Activated T-helper 1 cell treated with anti-CD3 and anti-CD28 coated beads, Interleukin-12 subunit alpha, Interleukin-12 subunit beta, Interleukin-2, Interleukin-4 antibody, amounts not matched to agents 30 ng/mL and 10 ng/mL and 1 ng/mL, durations not matched to agents 14 hours and 24 hours and 36 hours (primary cell): ENCODE data around the gene BEST4. TPM values are rescaled to one million over a fixed set of nuclear protein-coding genes. Genes with fewer than 3 reads are reported as not detected.
"Not testable (repeated sequence)": the region's sequence is repeated elsewhere in the genome, so short reads cannot be mapped to it uniquely, and the experiment has no call there.

ENCODE experiments used
- DNase-seq: peaks from one replicate; pipeline ENCODE4 v3.0.0; 2021; ENCODE audit warnings: low spot score
- H3K27ac Mint-ChIP-seq: one replicate; pipeline ENCODE4 v1.8.0; 2021; ENCODE audit warnings: mild to moderate bottlenecking, mixed read lengths
- H3K27me3 Mint-ChIP-seq: one replicate; pipeline ENCODE4 v1.8.0; 2022; ENCODE audit warnings: mild to moderate bottlenecking, moderate library complexity, mixed read lengths; ENCODE audit not compliant: insufficient read depth
- H3K36me3 Mint-ChIP-seq: one replicate; pipeline ENCODE4 v1.8.0; 2021; ENCODE audit warnings: low read depth, mixed read lengths
- H3K4me1 Mint-ChIP-seq: one replicate; pipeline ENCODE4 v1.8.0; 2021; ENCODE audit warnings: low read depth, mixed read lengths
- H3K4me3 Mint-ChIP-seq: one replicate; pipeline ENCODE4 v1.8.0; 2021; ENCODE audit warnings: mild to moderate bottlenecking, moderate library complexity, mixed read lengths
- H3K9me3 Mint-ChIP-seq: one replicate; pipeline ENCODE4 v1.8.0; 2021; ENCODE audit warnings: mixed read lengths
- intact Hi-C: fragments of 100-400 bp; cut with micrococcal nuclease; formaldehyde crosslinking; loops from one replicate; pipeline ENCODE4 v1.15.1; 2024
- total RNA-seq: library from RNA; stranded (reverse); gene quantifications from 2 replicates; pipeline ENCODE4 v1.2.3, GENCODE V29; 2022

The BEST4 gene
- total RNA-seq, 1 donor from 2014 or later = 0.47 TPM

DNA sequence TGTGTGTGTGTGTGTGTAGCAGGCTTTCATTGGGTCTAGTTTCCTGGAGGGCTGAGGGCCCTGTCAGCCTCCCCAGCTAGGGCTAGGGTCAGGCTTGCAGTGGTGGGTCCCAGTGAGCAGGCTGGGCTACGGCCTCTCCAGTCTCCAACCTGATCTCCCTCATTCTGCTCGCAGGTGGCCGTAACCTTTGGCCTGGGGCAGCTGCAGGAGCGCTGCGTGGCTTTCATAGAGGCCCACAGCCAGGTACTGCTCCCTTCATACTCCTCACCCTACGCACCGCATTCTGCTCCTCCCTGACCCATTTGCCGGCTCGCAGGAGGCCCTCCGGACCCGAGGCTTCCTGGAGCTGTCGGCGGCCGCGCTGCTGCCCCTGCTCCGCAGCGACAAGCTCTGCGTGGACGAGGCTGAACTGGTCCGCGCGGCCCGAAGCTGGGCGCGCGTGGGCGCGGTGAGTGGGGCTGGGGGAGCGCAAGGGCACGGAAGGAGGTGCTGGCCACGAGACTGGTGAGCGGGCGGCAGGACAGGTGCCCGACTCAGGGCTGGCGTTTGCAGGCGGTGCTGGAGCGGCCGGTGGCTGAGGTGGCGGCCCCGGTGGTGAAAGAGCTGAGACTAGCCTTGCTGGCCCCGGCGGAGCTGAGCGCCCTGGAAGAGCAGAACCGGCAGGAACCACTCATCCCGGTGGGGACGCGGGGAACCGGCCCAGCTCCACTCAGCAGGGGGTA lies 25.0 kb upstream of the BEST4 start:
- Mint-ChIP-seq H3K9me3 (no peaks in the 10 kb centered on the region), H3K27ac (peak overlapping the region; percentile 67), H3K4me1 (peaks cover 75% of the 10 kb centered on the region), H3K4me3 (no peak overlapping the region), H3K36me3 (peaks cover 48% of the 10 kb centered on the region), H3K27me3 (no peaks in the 10 kb centered on the region)
- no peak for DNase-seq
- intact Hi-C loops = loop anchor here (1.0 kb wide), 1 partner anchor 38 kb away; the partner anchor contains the start of gene RPS8

- intact Hi-C loops = no loop called here
- H3K9me3 Mint-ChIP-seq = no peaks in the 10 kb centered on the region
- peaks cover 78% of the 10 kb centered on the region for H3K4me1 Mint-ChIP-seq
- H3K36me3 Mint-ChIP-seq = peaks cover 48% of the 10 kb centered on the region
- DNase-seq = no peak
- H3K27me3 Mint-ChIP-seq = no peaks in the 10 kb centered on the region
- peak overlapping the region; percentile 99 for H3K27ac Mint-ChIP-seq
- H3K4me3 Mint-ChIP-seq = peak overlapping the region; percentile 40
These were observed 23.3 kb upstream of the BEST4 start for GRCh38 chr1:44811234-44811633.

DNA sequence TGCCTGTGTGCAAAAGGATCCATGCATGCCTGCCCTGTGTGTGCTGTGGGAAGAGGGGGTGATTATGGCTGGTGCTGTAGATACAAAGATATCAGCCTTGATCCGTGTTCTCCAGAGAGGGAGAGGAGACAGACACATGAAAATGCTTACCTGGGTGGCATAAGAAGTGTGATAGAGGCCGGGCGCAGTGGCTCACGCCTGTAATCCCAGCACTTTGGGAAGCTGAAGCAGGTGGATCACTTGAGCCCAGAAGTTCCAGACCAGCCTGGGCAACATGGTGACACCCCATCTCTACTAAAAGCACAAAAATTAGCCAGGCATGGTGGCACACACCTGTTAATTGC lies 22.8 kb upstream of the BEST4 start:
- H3K4me1 Mint-ChIP-seq = peaks cover 79% of the 10 kb centered on the region
- intact Hi-C loops = not testable (repeated sequence)
- H3K4me3 Mint-ChIP-seq = peak overlapping the region; percentile 40

DNA sequence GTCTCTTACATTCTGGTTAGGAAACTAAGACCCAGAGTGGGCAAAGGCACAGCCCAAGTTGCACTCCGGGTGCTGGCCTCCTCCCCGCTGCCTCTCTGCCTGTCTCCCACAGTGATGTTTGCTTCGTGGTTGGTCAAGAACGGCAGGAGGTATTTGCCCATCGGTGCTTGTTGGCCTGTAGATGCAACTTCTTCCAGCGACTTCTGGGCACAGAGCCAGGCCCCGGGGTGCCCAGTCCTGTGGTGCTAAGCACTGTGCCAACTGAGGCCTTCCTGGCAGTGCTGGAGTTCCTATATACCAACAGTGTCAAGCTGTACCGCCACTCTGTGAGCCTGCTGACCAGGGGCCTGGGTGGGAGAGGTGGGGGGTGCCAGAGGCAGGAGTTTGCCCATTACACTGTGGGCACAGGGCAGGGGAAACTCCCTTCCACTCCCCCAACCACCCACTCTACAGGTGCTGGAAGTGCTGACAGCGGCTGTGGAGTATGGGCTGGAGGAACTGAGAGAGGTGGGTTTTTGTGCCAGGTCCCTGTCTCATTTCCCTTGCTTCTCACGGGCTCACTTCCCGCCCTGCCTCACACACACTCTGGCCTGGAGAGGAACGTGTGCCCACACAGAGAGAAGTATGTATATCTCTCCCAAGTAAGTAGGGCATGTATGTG lies 22.3 kb upstream of the BEST4 start:
- Mint-ChIP-seq H3K9me3 (no peaks in the 10 kb centered on the region), H3K27me3 (no peaks in the 10 kb centered on the region), H3K36me3 (peaks cover 47% of the 10 kb centered on the region), H3K27ac (peak overlapping the region; percentile 99), H3K4me3 (peak overlapping the region; percentile 68), H3K4me1 (peaks cover 83% of the 10 kb centered on the region)
- DNase-seq = no peak
- intact Hi-C loops = no loop called here

More for the DNA sequence above, 22.8 kb upstream of the BEST4 start:
- H3K36me3 Mint-ChIP-seq = peaks cover 47% of the 10 kb centered on the region
- not testable (repeated sequence) for DNase-seq, H3K27me3 Mint-ChIP-seq, H3K9me3 Mint-ChIP-seq
- H3K27ac Mint-ChIP-seq = peak overlapping the region; percentile 99

DNA sequence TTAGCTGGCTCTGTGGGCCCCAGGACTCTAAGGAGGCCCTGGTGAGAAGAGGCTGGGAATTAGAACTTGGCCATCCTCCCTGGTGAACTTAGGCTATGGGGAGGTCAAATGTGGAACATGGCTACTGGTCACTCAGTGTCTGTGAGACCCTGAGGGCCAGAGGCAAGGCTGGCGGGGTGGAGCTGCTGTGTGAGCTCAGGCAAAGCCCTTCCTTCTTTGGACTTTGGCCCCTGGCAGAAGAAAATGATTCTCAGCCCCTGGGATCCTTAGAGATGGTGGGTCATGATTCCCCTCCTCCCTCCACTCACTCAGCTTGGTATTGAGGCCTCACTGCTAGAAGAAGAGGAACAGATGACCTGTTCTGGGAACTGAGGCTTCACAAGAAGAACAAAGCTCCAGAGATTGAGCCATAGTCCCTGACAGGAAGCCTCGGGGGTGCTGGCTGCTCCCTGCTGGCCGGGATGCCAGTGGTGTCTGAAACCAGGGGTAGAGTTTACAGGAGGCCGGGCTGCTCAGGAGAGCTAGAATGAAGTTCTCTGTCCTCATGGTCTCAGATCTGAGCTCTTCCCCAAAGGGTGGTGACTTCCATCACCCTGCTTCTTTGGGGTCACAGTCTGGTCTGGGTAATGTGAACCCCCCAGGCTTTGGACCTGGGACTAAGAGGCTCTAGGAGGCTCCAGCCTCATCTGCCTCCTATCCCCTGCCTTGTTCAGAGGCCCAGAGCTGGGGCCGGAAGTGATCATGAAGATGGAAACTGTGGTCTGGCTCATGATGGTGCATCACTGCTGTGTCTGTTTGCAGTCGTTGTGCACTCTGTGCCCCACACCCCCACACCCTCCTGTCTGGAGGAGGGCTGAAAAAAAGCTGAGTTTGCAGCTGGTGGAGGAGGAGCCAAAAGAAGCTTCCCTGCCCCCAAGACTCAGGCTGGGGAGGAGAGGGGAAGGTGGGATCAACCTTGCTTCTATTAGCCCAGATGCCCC lies 21.3 kb upstream of the BEST4 start:
- Mint-ChIP-seq H3K4me1 (peaks cover 83% of the 10 kb centered on the region), H3K27ac (peak overlapping the region; percentile 99)
- intact Hi-C loops = loop anchor here (1.0 to 10.0 kb wide), 10 partner anchors 8 to 837 kb away; partner anchors contain the start of genes ARMH1, ATP6V0B, DPH2 and NASP

GRCh38 chr1:44808063-44808937 lies 20.3 kb upstream of the BEST4 start, which contains the start of gene BTBD19:
TSS of gene BTBD19 (plus strand) at chr1:44808523. CDS start at chr1:44808821, 298 bp downstream.
- peak within 1 kb of the TSS; percentile 99 for H3K27ac Mint-ChIP-seq
- H3K27me3 Mint-ChIP-seq = no peaks in the 10 kb centered on the region
- no peaks in the 10 kb centered on the region for H3K9me3 Mint-ChIP-seq
- intact Hi-C loops = loop anchor here (2.0 to 10.0 kb wide), 6 partner anchors 33 to 836 kb away; partner anchors contain the start of genes ARMH1, ATP6V0B, DPH2 and NASP
- H3K4me1 Mint-ChIP-seq = peaks cover 85% of the 10 kb centered on the region
- H3K36me3 Mint-ChIP-seq = peaks cover 50% of the 10 kb centered on the region
- peak within 1 kb of the TSS; percentile 68 for H3K4me3 Mint-ChIP-seq
- peak; percentile 64 for DNase-seq

More for the DNA sequence above, 21.3 kb upstream of the BEST4 start:
- Mint-ChIP-seq H3K27me3 (no peaks in the 10 kb centered on the region), H3K4me3 (peak overlapping the region; percentile 68), H3K9me3 (no peaks in the 10 kb centered on the region), H3K36me3 (peaks cover 49% of the 10 kb centered on the region)
- peak; percentile 85 for DNase-seq

- H3K36me3 Mint-ChIP-seq = peaks cover 58% of the 10 kb centered on the region
- DNase-seq = peak; percentile 84
- H3K4me3 Mint-ChIP-seq = peak overlapping the region; percentile 68
- H3K9me3 Mint-ChIP-seq = no peaks in the 10 kb centered on the region
- H3K27ac Mint-ChIP-seq = peak overlapping the region; percentile 99
- intact Hi-C loops = loop anchor here (2.0 to 10.0 kb wide), 6 partner anchors 33 to 835 kb away; partner anchors contain the start of genes ARMH1, ATP6V0B, DPH2 and NASP
- H3K4me1 Mint-ChIP-seq = peaks cover 89% of the 10 kb centered on the region
- H3K27me3 Mint-ChIP-seq = no peaks in the 10 kb centered on the region
These were observed 19.5 kb upstream of the BEST4 start for GRCh38 chr1:44807364-44808062.

DNA sequence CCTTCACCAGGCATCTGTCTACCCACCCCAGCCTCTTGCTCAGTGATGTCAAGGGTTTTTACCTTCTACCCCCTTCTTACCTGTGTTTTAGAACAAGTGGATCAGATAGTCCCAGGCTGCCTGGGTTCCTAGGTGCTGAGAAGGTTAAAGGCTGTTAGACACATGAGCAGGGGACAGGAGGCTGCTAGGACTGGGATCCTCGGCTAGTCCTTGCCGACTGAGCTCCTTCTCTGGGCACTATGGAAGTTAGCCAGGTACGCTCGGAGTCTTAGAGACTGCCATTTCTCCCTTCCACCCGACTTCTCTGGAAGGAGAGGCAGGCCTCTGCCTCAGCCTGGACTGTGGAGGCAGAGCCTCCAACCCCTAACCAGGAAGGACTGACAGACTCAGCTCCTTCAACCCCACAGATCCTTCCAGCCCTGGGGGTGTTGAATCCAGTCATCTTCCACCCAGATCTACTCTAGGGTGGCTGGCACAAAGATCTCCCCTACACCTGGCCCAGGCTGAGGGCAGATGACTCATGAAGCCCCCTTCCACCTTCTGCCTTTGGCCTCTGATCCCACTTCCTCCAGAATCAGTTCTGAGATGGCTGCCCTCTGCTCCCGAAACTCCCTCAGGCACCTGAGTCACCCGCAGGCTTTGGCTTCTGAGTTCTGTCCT lies 18.9 kb upstream of the BEST4 start, which contains the start of gene DYNLT4:
DYNLT4 (minus strand) TSS at position 648 of the 660 bp plus-strand sequence. CDS start 683 bp downstream, outside the sequence.
- DNase-seq = no peak
- Mint-ChIP-seq H3K4me3 (peak within 1 kb of the TSS; percentile 68), H3K36me3 (peaks cover 59% of the 10 kb centered on the region), H3K27me3 (no peaks in the 10 kb centered on the region), H3K27ac (peak within 1 kb of the TSS; percentile 99), H3K9me3 (no peaks in the 10 kb centered on the region), H3K4me1 (peaks cover 87% of the 10 kb centered on the region)
- intact Hi-C loops = loop anchor here (5.0 to 10.0 kb wide), 4 partner anchors 685 to 835 kb away; partner anchors contain the start of genes ATP6V0B, DPH2, NASP and PRDX1

DNA sequence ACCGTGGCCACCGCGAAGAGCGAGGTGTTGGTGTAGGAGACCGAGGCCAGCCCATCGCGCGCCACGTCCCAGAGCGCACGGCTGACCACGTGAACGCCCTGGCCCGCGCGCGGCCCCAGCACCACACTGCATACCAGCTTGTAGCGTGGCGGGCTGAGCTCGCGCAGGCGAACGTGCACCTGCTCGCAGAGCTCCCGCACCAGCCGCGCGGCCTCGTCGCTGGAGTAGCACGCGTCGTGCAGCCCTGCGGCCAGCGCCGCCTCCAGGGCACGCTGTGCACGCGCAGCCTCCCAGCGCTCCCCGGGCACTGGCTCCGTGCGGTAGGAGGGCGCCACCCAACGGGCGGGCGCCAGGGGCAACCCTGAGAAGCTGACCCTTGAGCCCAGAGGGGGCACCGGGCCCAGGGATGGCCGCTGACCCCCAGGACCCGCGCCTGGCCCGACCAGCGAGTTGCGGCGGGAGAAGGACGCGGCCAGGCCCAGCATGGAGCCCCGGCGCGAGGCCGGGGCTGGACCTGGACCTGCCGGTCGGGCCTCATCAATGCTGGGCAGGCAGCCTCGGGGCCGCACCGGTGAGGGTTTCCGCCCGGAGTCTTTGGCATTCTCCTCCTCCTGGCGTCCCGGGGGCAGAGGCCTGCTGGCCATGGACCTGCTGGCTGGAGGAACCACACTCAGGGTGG lies 18.2 kb upstream of the BEST4 start:
- peak overlapping the region; percentile 68 for H3K4me3 Mint-ChIP-seq
- H3K4me1 Mint-ChIP-seq = peaks cover 82% of the 10 kb centered on the region
- peak overlapping the region; percentile 99 for H3K27ac Mint-ChIP-seq
- peaks cover 57% of the 10 kb centered on the region for H3K36me3 Mint-ChIP-seq
- no peaks in the 10 kb centered on the region for H3K9me3 Mint-ChIP-seq
- H3K27me3 Mint-ChIP-seq = no peaks in the 10 kb centered on the region
- intact Hi-C loops = loop anchor here (5.0 to 10.0 kb wide), 4 partner anchors 686 to 834 kb away; partner anchors contain the start of genes ATP6V0B, DPH2, NASP and PRDX1
- no peak for DNase-seq

DNA sequence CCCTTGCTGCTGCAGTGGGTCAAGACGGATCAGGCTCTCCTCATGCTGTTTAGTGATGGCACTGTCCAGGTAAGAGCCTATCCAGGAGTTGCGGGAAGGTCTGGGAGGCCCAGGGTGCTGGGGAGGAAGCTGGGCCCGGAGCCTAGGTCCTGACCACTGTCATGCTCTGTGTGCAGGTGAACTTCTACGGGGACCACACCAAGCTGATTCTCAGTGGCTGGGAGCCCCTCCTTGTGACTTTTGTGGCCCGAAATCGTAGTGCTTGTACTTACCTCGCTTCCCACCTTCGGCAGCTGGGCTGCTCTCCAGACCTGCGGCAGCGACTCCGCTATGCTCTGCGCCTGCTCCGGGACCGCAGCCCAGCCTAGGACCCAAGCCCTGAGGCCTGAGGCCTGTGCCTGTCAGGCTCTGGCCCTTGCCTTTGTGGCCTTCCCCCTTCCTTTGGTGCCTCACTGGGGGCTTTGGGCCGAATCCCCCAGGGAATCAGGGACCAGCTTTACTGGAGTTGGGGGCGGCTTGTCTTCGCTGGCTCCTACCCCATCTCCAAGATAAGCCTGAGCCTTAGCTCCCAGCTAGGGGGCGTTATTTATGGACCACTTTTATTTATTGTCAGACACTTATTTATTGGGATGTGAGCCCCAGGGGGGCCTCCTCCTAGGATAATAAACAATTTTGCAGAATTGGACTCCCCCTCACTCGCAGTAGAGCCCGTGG lies 17.5 kb upstream of the BEST4 start:
- intact Hi-C loops = loop anchor here (5.0 to 10.0 kb wide), 4 partner anchors 687 to 833 kb away; partner anchors contain the start of genes ATP6V0B, DPH2, NASP and PRDX1
- H3K4me3 Mint-ChIP-seq = peak overlapping the region; percentile 67
- peaks cover 75% of the 10 kb centered on the region for H3K4me1 Mint-ChIP-seq
- no peaks in the 10 kb centered on the region for H3K9me3 Mint-ChIP-seq
- peak overlapping the region; percentile 78 for H3K27ac Mint-ChIP-seq
- no peak for DNase-seq
- H3K27me3 Mint-ChIP-seq = no peaks in the 10 kb centered on the region
- peaks cover 53% of the 10 kb centered on the region for H3K36me3 Mint-ChIP-seq
